Brain microvascular endothelial cell (primary cell): Measurements from ENCODE around the gene FAM32A.
A peak's percentile ranks its signal among the peaks of the same experiment; 100 is the strongest.

ENCODE experiments used
- DNase-seq: peaks from one replicate; pipeline ENCODE4 v3.0.0-alpha.2; 2020
- H3K27ac ChIP-seq: fragments of 250-450 bp; sonication (Bioruptor Pico); 2 replicates; pipeline ENCODE4 v1.5.1; 2020; ENCODE audit warnings: mild to moderate bottlenecking, moderate library complexity
- H3K27me3 ChIP-seq: fragments of 250-450 bp; sonication (Bioruptor Pico); replicated peaks from 2 replicates; pipeline ENCODE4 v1.5.1; 2020; ENCODE audit warnings: mild to moderate bottlenecking
- H3K36me3 ChIP-seq: fragments of 250-450 bp; sonication (Bioruptor Pico); replicated peaks from 2 replicates; pipeline ENCODE4 v1.5.1; 2020; ENCODE audit warnings: mild to moderate bottlenecking
- H3K4me3 ChIP-seq: 2 replicates; pipeline ENCODE4 v1.5.1; 2011; ENCODE audit warnings: low read depth, mild to moderate bottlenecking, control low read depth, low read length, moderate library complexity
- in situ Hi-C: cut with HindIII; loops from 2 replicates; pipeline ENCODE4 v1.10.0; 2017; ENCODE audit warnings: low sequenced_read_pairs, low pct_ligation_motif_present
- TF ChIP-seq, protein P1 (sequence below): IDR thresholded peaks from 2 replicates; pipeline ENCODE4 v1.5.1; 2011; ENCODE audit warnings: low read depth, mild to moderate bottlenecking, moderate library complexity, low read length, control low read depth, inconsistent platforms; ENCODE audit errors: missing control alignments

The FAM32A gene

GRCh38 chr19:16185123-16185767 is at the start of gene FAM32A:
TSS of gene FAM32A (plus strand) at chr19:16185410. CDS start at chr19:16185443, 33 bp downstream.
- Histone ChIP-seq H3K27ac (peak within 1 kb of the TSS; percentile 64), H3K4me3 (peak within 1 kb of the TSS; percentile 95), H3K36me3 (peaks cover 17% of the 10 kb centered on the region), H3K27me3 (no peaks in the 10 kb centered on the region)
- TF ChIP-seq, protein P1, sequence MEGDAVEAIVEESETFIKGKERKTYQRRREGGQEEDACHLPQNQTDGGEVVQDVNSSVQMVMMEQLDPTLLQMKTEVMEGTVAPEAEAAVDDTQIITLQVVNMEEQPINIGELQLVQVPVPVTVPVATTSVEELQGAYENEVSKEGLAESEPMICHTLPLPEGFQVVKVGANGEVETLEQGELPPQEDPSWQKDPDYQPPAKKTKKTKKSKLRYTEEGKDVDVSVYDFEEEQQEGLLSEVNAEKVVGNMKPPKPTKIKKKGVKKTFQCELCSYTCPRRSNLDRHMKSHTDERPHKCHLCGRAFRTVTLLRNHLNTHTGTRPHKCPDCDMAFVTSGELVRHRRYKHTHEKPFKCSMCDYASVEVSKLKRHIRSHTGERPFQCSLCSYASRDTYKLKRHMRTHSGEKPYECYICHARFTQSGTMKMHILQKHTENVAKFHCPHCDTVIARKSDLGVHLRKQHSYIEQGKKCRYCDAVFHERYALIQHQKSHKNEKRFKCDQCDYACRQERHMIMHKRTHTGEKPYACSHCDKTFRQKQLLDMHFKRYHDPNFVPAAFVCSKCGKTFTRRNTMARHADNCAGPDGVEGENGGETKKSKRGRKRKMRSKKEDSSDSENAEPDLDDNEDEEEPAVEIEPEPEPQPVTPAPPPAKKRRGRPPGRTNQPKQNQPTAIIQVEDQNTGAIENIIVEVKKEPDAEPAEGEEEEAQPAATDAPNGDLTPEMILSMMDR: peak; percentile 42
- in situ Hi-C loops: no loop called here
- DNase-seq: peak; percentile 99

DNA sequence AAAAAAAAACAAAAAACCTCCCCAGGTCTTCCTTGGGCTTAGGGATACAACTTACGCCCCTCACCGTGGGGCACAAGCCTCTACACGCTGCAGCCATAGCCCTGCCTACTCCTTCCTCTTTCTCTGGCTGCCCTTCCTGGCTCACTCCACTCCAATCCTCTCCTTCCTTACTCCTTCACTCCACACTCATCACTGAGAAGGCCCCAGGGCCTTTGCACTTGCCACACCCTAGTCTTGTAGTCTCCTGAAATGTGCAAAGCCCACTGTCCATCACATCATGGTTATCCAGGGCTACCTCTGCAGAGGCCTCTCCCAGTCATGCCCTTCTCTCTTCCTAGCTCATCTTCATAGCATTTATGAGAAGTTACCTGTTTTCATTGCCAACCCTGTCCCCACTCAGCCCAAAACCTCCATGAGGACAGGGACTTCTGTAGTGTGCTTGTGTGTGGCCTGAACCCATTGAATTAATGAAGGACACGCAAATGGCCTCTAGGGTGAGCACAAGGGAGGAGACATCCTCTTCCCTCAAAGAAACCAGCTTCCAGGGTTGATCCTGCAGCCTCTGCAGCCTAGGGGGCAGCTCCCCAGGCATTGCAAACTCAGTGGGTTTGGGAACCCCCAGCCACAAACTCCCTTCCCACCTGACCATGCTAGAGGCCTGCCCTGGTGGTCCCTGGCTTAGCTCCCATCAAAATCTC is 49.6 kb upstream of the FAM32A start:
- no peak for DNase-seq
- TF ChIP-seq, protein P1: no peak
- in situ Hi-C loops: no loop called here
- Histone ChIP-seq H3K27me3 (no peaks in the 10 kb centered on the region), H3K36me3 (peaks cover 23% of the 10 kb centered on the region), H3K4me3 (no peak overlapping the region), H3K27ac (no peak overlapping the region)

DNA sequence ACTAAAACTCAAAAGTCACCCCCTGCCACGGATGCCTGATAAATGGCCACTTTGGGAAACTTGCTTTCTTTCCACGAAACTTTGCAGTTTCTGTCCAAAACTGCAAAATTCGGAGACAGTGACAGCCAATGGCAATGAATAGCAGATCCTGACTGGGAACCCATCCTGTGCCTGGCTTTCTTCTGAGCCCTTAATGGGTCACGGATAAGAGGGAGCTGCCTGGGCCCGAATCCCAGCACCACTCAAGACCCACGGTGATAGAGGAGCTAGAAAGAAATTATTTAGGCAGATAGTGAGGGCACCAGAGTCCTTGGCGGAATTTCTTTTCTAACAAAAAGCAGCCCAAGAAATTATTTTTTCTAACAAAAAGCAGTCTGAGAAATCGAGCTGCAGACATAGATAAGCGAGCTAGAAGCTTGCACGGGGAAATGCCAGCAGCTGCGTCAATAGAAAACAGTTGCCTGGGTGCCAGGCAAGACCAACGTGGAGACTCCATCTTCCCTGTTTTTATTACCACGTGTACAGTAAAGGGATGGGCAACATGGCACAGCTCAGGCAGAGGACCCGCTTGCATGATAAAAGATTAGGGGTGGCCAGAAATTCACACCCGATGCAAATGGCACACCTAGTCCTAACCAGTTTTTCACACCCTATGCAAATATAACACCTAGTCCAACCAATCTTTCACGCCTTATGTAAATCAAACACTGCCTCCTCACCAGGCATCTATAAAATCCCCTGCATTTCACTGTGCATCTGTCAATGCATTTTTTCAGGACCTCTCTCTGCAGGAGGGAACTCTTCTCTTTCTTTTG is 48.8 kb upstream of the FAM32A start:
- Histone ChIP-seq H3K4me3 (no peak overlapping the region), H3K27me3 (no peaks in the 10 kb centered on the region), H3K27ac (no peak overlapping the region), H3K36me3 (peaks cover 23% of the 10 kb centered on the region)
- in situ Hi-C loops: no loop called here
- TF ChIP-seq, protein P1: no peak
- no peak for DNase-seq

DNA sequence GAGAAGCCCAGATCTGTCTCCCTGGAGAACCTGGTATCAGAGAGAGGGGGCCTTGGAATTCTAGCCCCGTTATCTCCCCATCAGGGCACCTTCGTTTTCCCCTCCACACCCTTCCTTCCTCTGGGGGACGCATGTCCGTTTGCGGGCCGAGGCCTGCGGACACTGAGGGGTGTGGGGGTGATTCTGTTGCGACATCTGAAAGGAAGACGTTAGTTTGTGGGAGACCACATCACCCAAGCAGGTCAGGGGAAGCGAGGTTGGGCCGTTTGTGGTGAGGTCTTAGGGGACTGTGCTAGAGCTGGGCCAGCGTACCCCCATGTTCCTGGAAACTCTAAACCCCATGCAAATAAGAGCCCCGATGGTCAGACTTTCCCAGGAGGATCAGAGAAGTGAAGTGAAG is 45.5 kb upstream of the FAM32A start:
- H3K27ac ChIP-seq: no peak overlapping the region
- H3K27me3 ChIP-seq: no peaks in the 10 kb centered on the region
- in situ Hi-C loops: no loop called here
- DNase-seq: no peak
- no peak overlapping the region for H3K4me3 ChIP-seq
- TF ChIP-seq, protein P1: no peak
- H3K36me3 ChIP-seq: no peaks in the 10 kb centered on the region

DNA sequence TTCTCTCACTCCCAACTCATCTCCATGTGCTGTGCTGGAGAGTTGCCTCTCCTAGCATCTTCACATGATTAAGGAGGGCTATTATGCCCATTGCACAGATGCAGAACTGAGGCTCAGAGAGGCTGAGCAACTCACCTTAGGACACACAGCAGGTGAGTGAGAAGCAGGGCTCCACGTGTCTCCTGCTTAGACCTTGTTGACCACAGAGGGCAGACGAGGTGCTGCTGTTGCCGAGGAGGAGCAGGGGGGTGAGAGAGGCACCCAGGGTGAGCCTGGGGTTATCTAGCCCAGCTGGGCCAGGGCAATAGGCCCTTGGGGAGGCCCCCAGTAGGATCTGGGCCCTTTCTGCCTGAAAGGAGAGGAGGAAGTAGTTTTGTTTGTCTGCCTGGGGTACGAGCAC is 44.2 kb upstream of the FAM32A start:
- H3K4me3 ChIP-seq: no peak overlapping the region
- H3K36me3 ChIP-seq: no peaks in the 10 kb centered on the region
- H3K27ac ChIP-seq: no peak overlapping the region
- in situ Hi-C loops: no loop called here
- TF ChIP-seq, protein P1: no peak
- H3K27me3 ChIP-seq: no peaks in the 10 kb centered on the region
- no peak for DNase-seq
